ENCODE measurements around the gene MAPT.

DNA sequence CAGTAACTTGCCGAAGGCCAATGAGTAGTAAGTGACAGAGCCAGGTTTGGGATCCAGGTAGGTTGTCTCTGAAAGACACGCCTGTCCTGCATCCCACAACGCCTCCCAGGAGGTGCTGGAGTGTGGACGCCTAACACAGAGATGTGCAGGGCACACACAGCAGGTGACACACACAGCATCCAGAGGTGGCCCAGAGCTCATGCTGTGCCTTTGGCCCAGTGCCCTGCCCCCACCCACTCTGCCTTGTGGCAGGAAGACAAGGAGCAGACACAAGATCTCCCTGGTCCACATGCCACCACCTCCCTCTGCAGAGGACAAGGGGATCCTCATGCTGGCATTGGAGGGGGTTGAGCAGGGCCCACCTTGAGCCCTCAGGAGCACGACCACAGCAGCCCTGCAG is 90.0 kb downstream of the MAPT start:
- TF ChIP-seq CTCF (IDR thresholded peaks at IDR 0.05; ENCODE audit: poor library complexity) = no peak
- no peak for TF ChIP-seq EZH2 (IDR thresholded peaks at IDR 0.05; ENCODE audit: borderline replicate concordance)
- no peak for TF ChIP-seq EZH2phosphoT487 (IDR thresholded peaks at IDR 0.05; ENCODE audit: low read depth, severe bottlenecking, unreplicated experiment)
